GM21515 (cell line): Measurements from ENCODE around the gene MADD.
"Not testable (repeated sequence)": the region's sequence is repeated elsewhere in the genome, so short reads cannot be mapped to it uniquely, and the experiment has no call there.

Source experiments
- ATAC-seq: cut with Tn5 transposase; IDR thresholded peaks from one replicate; pipeline ENCODE4 v1.9.1; 2021; ENCODE audit not compliant: unreplicated experiment

The MADD gene

GRCh38 chr11:47272706-47273105 is 2.8 kb downstream of the MADD start:
- ATAC-seq, result no peak

- no peak for ATAC-seq
Measured at GRCh38 chr11:47274495-47275235, 4.7 kb downstream of the MADD start.

- ATAC-seq, result no peak
Measured at GRCh38 chr11:47276923-47277322, 7.0 kb downstream of the MADD start.

GRCh38 chr11:47278058-47278457 is 8.1 kb downstream of the MADD start:
- ATAC-seq, result no peak

GRCh38 chr11:47278769-47279168 is 8.8 kb downstream of the MADD start:
- ATAC-seq, result no peak

- no peak for ATAC-seq
Measured at GRCh38 chr11:47280099-47280498, 10.2 kb downstream of the MADD start.

- ATAC-seq, result no peak
Measured at GRCh38 chr11:47280860-47281259, 10.9 kb downstream of the MADD start.

GRCh38 chr11:47282462-47282861 is 12.5 kb downstream of the MADD start:
- ATAC-seq, result no peak

GRCh38 chr11:47284151-47284550 is 14.2 kb downstream of the MADD start:
- no peak for ATAC-seq

GRCh38 chr11:47285969-47286770 is 16.2 kb downstream of the MADD start:
- no peak for ATAC-seq

GRCh38 chr11:47288066-47288465 is 18.1 kb downstream of the MADD start:
- ATAC-seq, result no peak

GRCh38 chr11:47289856-47290255 is 19.9 kb downstream of the MADD start:
- no peak for ATAC-seq

GRCh38 chr11:47295385-47295784 is 25.5 kb downstream of the MADD start:
- ATAC-seq, result no peak

- no peak for ATAC-seq
Measured at GRCh38 chr11:47296045-47296444, 26.1 kb downstream of the MADD start.

GRCh38 chr11:47299078-47299477 is 29.1 kb downstream of the MADD start:
- ATAC-seq, result no peak

GRCh38 chr11:47302853-47303252 is 32.9 kb downstream of the MADD start:
- ATAC-seq, result no peak

- no peak for ATAC-seq
Measured at GRCh38 chr11:47305734-47306483, 36.0 kb downstream of the MADD start.

- ATAC-seq, result no peak
Measured at GRCh38 chr11:47306484-47306844, 36.5 kb downstream of the MADD start.

GRCh38 chr11:47308050-47308823 is 38.3 kb downstream of the MADD start:
- ATAC-seq, result no peak

- no peak for ATAC-seq
Measured at GRCh38 chr11:47314992-47315391, 45.1 kb downstream of the MADD start.

- ATAC-seq, result not testable (repeated sequence)
Measured at GRCh38 chr11:47316501-47316900, 46.6 kb downstream of the MADD start.
